Activated naive CD8-positive, alpha-beta T cell treated with anti-CD3 and anti-CD28 coated beads for 36 hours (primary cell): ENCODE measurements around the gene USF2. TPM values are rescaled to one million over a fixed set of nuclear protein-coding genes. Genes with fewer than 3 reads are reported as not detected.

Experiments used
- DNase-seq: peaks from one replicate; pipeline ENCODE4 v3.0.0; 2021
- H3K27ac Mint-ChIP-seq: one replicate; pipeline ENCODE4 v1.8.0; 2022; ENCODE audit warnings: mild to moderate bottlenecking, moderate library complexity, mixed read lengths
- H3K27me3 Mint-ChIP-seq: one replicate; pipeline ENCODE4 v1.8.0; 2022; ENCODE audit warnings: mild to moderate bottlenecking, mixed read lengths
- H3K36me3 Mint-ChIP-seq: one replicate; pipeline ENCODE4 v1.8.0; 2021; ENCODE audit warnings: mild to moderate bottlenecking, mixed read lengths
- H3K4me1 Mint-ChIP-seq: one replicate; pipeline ENCODE4 v1.8.0; 2021; ENCODE audit warnings: mixed read lengths
- H3K4me3 Mint-ChIP-seq: one replicate; pipeline ENCODE4 v1.8.0; 2022; ENCODE audit warnings: mild to moderate bottlenecking, moderate library complexity, mixed read lengths
- H3K9me3 Mint-ChIP-seq: one replicate; pipeline ENCODE4 v1.8.0; 2022; ENCODE audit warnings: mixed read lengths
- total RNA-seq, 2 experiments: library from RNA; stranded (reverse); gene quantifications; one replicate each; pipeline ENCODE4 v1.2.3, GENCODE V29; 2021

The USF2 gene
- total RNA-seq, 2 experiments from 2014 or later: 105 to 109 TPM

- peaks cover 33% of the 10 kb centered on the region for H3K36me3 Mint-ChIP-seq
- H3K4me1 Mint-ChIP-seq: peaks cover 42% of the 10 kb centered on the region
- no peaks in the 10 kb centered on the region for H3K9me3 Mint-ChIP-seq
- no peak overlapping the region for H3K27ac Mint-ChIP-seq
- H3K27me3 Mint-ChIP-seq: no peaks in the 10 kb centered on the region
- no peak for DNase-seq
- no peak overlapping the region for H3K4me3 Mint-ChIP-seq
Measured at GRCh38 chr19:35253316-35254286, 15.2 kb upstream of the USF2 start.

- no peaks in the 10 kb centered on the region for H3K9me3 Mint-ChIP-seq
- peaks cover 34% of the 10 kb centered on the region for H3K4me1 Mint-ChIP-seq
- H3K27me3 Mint-ChIP-seq: no peaks in the 10 kb centered on the region
- H3K4me3 Mint-ChIP-seq: no peak overlapping the region
- H3K36me3 Mint-ChIP-seq: peaks cover 25% of the 10 kb centered on the region
- DNase-seq: no peak
- no peak overlapping the region for H3K27ac Mint-ChIP-seq
Measured at GRCh38 chr19:35254341-35255297, 14.1 kb upstream of the USF2 start.

GRCh38 chr19:35256566-35256965, 12.2 kb upstream of the USF2 start:
- H3K4me3 Mint-ChIP-seq: no peak overlapping the region
- peaks cover 29% of the 10 kb centered on the region for H3K4me1 Mint-ChIP-seq

GRCh38 chr19:35257113-35257461, 11.7 kb upstream of the USF2 start:
- no peak for DNase-seq
- Mint-ChIP-seq H3K4me1 (peaks cover 29% of the 10 kb centered on the region), H3K9me3 (no peaks in the 10 kb centered on the region), H3K27me3 (no peaks in the 10 kb centered on the region), H3K36me3 (peaks cover 13% of the 10 kb centered on the region), H3K27ac (no peak overlapping the region), H3K4me3 (no peak overlapping the region)

More at GRCh38 chr19:35256566-35256965, 12.2 kb upstream of the USF2 start:
- Mint-ChIP-seq H3K36me3 (peaks cover 14% of the 10 kb centered on the region), H3K9me3 (no peaks in the 10 kb centered on the region), H3K27ac (no peak overlapping the region), H3K27me3 (no peaks in the 10 kb centered on the region)
- DNase-seq: no peak

- no peaks in the 10 kb centered on the region for H3K27me3 Mint-ChIP-seq
- H3K4me1 Mint-ChIP-seq: peaks cover 36% of the 10 kb centered on the region
- no peak overlapping the region for H3K4me3 Mint-ChIP-seq
- peak overlapping the region; percentile 40 for H3K27ac Mint-ChIP-seq
- no peak for DNase-seq
- no peaks in the 10 kb centered on the region for H3K9me3 Mint-ChIP-seq
- no peaks in the 10 kb centered on the region for H3K36me3 Mint-ChIP-seq
Measured at GRCh38 chr19:35260694-35261304, 8.0 kb upstream of the USF2 start.

- Mint-ChIP-seq H3K9me3 (no peaks in the 10 kb centered on the region), H3K27ac (peak overlapping the region; percentile 40), H3K4me3 (no peak overlapping the region), H3K27me3 (no peaks in the 10 kb centered on the region), H3K4me1 (peaks cover 41% of the 10 kb centered on the region), H3K36me3 (peaks cover 5% of the 10 kb centered on the region)
- DNase-seq: no peak
Measured at GRCh38 chr19:35261356-35262100, 7.2 kb upstream of the USF2 start.

DNA sequence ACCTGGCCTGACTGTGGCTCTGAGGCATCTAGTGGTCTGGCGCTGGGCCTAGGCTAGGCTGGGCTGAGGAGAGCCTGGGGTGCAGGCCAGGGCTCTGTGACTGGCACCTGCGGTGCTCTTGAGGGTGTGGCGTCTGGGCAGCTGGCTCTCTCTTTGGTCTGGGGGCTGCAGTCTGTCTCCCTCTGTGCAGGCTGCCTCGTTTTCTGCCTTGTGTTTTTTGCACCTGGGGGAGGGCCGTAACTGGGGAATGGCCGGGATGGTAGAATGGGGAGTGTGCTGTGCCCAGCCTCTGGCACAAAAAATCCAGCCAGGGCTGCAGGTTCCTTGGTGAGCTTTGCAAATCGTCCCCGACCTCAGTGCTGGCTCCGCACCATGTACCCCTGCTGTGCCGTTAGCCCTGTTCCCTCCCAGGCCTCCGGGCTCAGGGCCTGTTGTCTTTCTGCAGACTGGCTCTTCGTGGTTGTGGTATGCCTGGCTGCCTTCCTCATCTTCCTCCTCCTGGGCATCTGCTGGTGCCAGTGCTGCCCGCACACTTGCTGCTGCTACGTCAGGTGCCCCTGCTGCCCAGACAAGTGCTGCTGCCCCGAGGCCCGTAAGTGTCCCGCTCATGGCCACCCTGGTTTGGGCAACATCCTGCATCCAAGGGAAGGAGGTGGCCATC, 6.5 kb upstream of the USF2 start:
- no peak overlapping the region for H3K27ac Mint-ChIP-seq
- DNase-seq: no peak
- peaks cover 6% of the 10 kb centered on the region for H3K36me3 Mint-ChIP-seq
- H3K27me3 Mint-ChIP-seq: no peaks in the 10 kb centered on the region
- H3K4me1 Mint-ChIP-seq: peaks cover 39% of the 10 kb centered on the region
- no peaks in the 10 kb centered on the region for H3K9me3 Mint-ChIP-seq
- no peak overlapping the region for H3K4me3 Mint-ChIP-seq

GRCh38 chr19:35264268-35265125, 4.3 kb upstream of the USF2 start:
- DNase-seq: no peak
- Mint-ChIP-seq H3K9me3 (no peaks in the 10 kb centered on the region), H3K27ac (peak overlapping the region; percentile 50), H3K36me3 (peaks cover 10% of the 10 kb centered on the region), H3K27me3 (no peaks in the 10 kb centered on the region), H3K4me3 (no peak overlapping the region), H3K4me1 (peaks cover 33% of the 10 kb centered on the region)

GRCh38 chr19:35265126-35265899, 3.4 kb upstream of the USF2 start:
- Mint-ChIP-seq H3K4me3 (peak overlapping the region; percentile 93), H3K27me3 (no peaks in the 10 kb centered on the region), H3K9me3 (no peaks in the 10 kb centered on the region), H3K27ac (peak overlapping the region; percentile 68), H3K4me1 (peaks cover 30% of the 10 kb centered on the region), H3K36me3 (peaks cover 10% of the 10 kb centered on the region)
- DNase-seq: no peak

- DNase-seq: no peak
- Mint-ChIP-seq H3K4me1 (peaks cover 28% of the 10 kb centered on the region), H3K4me3 (peak overlapping the region; percentile 93), H3K36me3 (peaks cover 15% of the 10 kb centered on the region), H3K27ac (peak overlapping the region; percentile 68), H3K9me3 (no peaks in the 10 kb centered on the region), H3K27me3 (no peaks in the 10 kb centered on the region)
Measured at GRCh38 chr19:35265900-35266519, 2.8 kb upstream of the USF2 start.

DNA sequence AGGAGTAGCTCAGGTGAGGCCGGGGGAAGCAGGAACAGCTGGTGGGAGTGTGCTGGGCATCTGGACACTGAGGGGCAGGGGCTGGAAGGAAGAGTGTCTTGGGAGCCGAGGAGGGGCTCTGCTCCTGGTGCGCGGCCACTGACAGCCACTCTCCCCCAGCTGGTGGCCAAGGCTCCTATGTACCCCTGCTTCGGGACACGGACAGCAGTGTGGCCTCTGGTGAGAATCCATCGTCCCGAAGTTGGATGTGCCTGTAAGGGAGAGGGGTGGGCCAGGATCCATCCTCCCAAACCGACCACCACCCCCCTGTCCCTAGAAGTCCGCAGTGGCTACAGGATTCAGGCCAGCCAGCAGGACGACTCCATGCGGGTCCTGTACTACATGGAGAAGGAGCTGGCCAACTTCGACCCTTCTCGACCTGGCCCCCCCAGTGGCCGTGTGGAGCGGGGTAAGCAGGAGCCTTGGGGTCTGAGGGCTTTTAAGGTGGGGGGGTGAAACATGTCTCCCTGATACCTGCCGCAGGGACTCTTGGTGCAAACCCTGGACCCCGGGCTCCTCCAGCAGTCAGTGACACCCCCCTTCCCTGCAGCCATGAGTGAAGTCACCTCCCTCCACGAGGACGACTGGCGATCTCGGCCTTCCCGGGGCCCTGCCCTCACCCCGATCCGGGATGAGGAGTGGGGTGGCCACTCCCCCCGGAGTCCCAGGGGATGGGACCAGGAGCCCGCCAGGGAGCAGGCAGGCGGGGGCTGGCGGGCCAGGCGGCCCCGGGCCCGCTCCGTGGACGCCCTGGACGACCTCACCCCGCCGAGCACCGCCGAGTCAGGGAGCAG, 2.0 kb upstream of the USF2 start:
- peak overlapping the region; percentile 93 for H3K4me3 Mint-ChIP-seq
- peak; percentile 33 for DNase-seq
- peak overlapping the region; percentile 96 for H3K27ac Mint-ChIP-seq
- H3K9me3 Mint-ChIP-seq: no peaks in the 10 kb centered on the region
- peaks cover 16% of the 10 kb centered on the region for H3K36me3 Mint-ChIP-seq
- H3K4me1 Mint-ChIP-seq: peaks cover 28% of the 10 kb centered on the region
- H3K27me3 Mint-ChIP-seq: no peaks in the 10 kb centered on the region
